K562 (cell line): ENCODE results near the gene CITED1. TPM values are rescaled to one million over a fixed set of nuclear protein-coding genes. Genes with fewer than 3 reads are reported as not detected.

ENCODE experiments used
- ARID1B ChIP-seq: fragments of 450-650 bp; IDR thresholded peaks from 2 replicates; pipeline ENCODE4 v1.6.1; 2016; ENCODE audit warnings: antibody characterized with exemption, mild to moderate bottlenecking, inconsistent platforms
- CBFA2T2 ChIP-seq: fragments of 450-650 bp; conservative IDR thresholded peaks from 2 replicates; pipeline ENCODE4 v1.6.1; 2017; ENCODE audit warnings: mild to moderate bottlenecking
- DPF2 ChIP-seq: fragments of 450-650 bp; IDR thresholded peaks from 2 replicates; pipeline ENCODE4 v1.6.1; 2016
- EGR1 ChIP-seq: fragments of 450-650 bp; conservative IDR thresholded peaks from 2 replicates; pipeline ENCODE4 v1.6.1; 2017; ENCODE audit warnings: mild to moderate bottlenecking
- ILK ChIP-seq: fragments of 450-650 bp; IDR thresholded peaks from 2 replicates; pipeline ENCODE4 v1.6.1; 2016; ENCODE audit warnings: missing genetic modification characterization, low read depth, mild to moderate bottlenecking, missing compliant biosample characterization, moderate library complexity, borderline replicate concordance
- JUND ChIP-seq, 2 experiments: IDR thresholded peaks; 2 replicates in 1 of 2; 3 replicates in 1 of 2; pipeline ENCODE4 v1.6.1; 2011; ENCODE audit warnings: borderline replicate concordance in 2 of 2, low read depth in 2 of 2, low read length in 2 of 2, improper control_type of control experiment in 1 of 2, missing biosample characterization in 1 of 2, missing genetic modification characterization in 1 of 2, missing genetic modification reagents in 1 of 2
- KDM1A ChIP-seq, 2 experiments: fragments of 450-650 bp; IDR thresholded peaks; 2 replicates each; pipeline ENCODE4 v1.6.1; 2016; ENCODE audit warnings: mild to moderate bottlenecking in 2 of 2
- MEIS2 ChIP-seq: fragments of 450-650 bp; IDR thresholded peaks from 2 replicates; pipeline ENCODE4 v1.6.1; 2014; ENCODE audit warnings: mild to moderate bottlenecking; ENCODE audit not compliant: partially characterized antibody
- NRF1 ChIP-seq, 2 experiments: fragments of 450-650 bp; IDR thresholded peaks in 1 of 2; conservative IDR thresholded peaks in 1 of 2; 2 replicates each; pipeline ENCODE4 v1.6.1; 2014; ENCODE audit warnings: mild to moderate bottlenecking in 2 of 2
- POLR2AphosphoS5 ChIP-seq: IDR thresholded peaks from 2 replicates; pipeline ENCODE4 v1.6.1; 2011; ENCODE audit warnings: mild to moderate bottlenecking, low read depth, low read length, moderate library complexity; ENCODE audit not compliant: control insufficient read depth, insufficient read depth
- PRPF4 ChIP-seq: fragments of 200-400 bp; formaldehyde crosslinking; IDR thresholded peaks from one replicate; pipeline ENCODE4 v1.6.1; 2017; ENCODE audit warnings: low read length, low read depth, mild to moderate bottlenecking; ENCODE audit not compliant: insufficient read depth, poor library complexity, severe bottlenecking
- SIN3B ChIP-seq: fragments of 450-650 bp; IDR thresholded peaks from 2 replicates; pipeline ENCODE4 v1.6.1; 2017; ENCODE audit warnings: low read depth, mild to moderate bottlenecking, moderate library complexity
- TCF3 ChIP-seq: sonication (generic); formaldehyde crosslinking; IDR thresholded peaks from 2 replicates; pipeline ENCODE4 v1.4.0; 2020; ENCODE audit warnings: mild to moderate bottlenecking, missing genetic modification reagents
- ZC3H11A ChIP-seq: IDR thresholded peaks from 2 replicates; pipeline ENCODE4 v1.6.1; 2012; ENCODE audit warnings: low read depth, low read length, improper control_type of control experiment
- ZFP30 ChIP-seq: fragments of 250-450 bp; sonication (Bioruptor Pico); IDR thresholded peaks from 2 replicates; pipeline ENCODE4 v1.8.0; 2022; ENCODE audit warnings: moderate library complexity, mild to moderate bottlenecking, inconsistent platforms, borderline replicate concordance
- ZNF584 ChIP-seq: fragments of 200-800 bp; sonication (Bioruptor generic); IDR thresholded peaks from 2 replicates; pipeline ENCODE4 v1.6.1; 2016; ENCODE audit warnings: low read depth, mild to moderate bottlenecking, missing genetic modification characterization, missing compliant biosample characterization
- polyA plus RNA-seq, 8 experiments: library from polyadenylated mRNA; depleted of rRNA in 4 of 8; stranded (reverse) in 5 of 8; unstranded in 3 of 8; fragments of >200 nt; fragmentation: Nextera tagmentation in 2 of 8; fragmentation: Illumina TruSeq in 1 of 8; extraction: Ambion mirVana in 2 of 8; extraction: Trizol in 1 of 8; gene quantifications; 2 replicates each; pipeline versions ENCODE4 v1.2.1 to v1.2.3, GENCODE V29; 2011 to 2014; ENCODE audit warnings: inconsistent platforms in 1 of 8, missing spikeins in 1 of 8
- total RNA-seq, 7 experiments: library from RNA; depleted of rRNA in 6 of 7; stranded (reverse); fragments of >200 nt in 6 of 7; fragmentation: Illumina TruSeq in 2 of 7; extraction: Trizol in 2 of 7; gene quantifications; 2 replicates each; pipeline versions ENCODE4 v1.2.1 to v1.2.3, GENCODE V29; 2011 to 2021; ENCODE audit warnings: low replicate concordance in 1 of 7
- TF ChIP-seq, protein P1 (sequence below): sonication (generic); formaldehyde crosslinking; IDR thresholded peaks from 2 replicates; pipeline ENCODE4 v1.8.1; 2022; ENCODE audit warnings: missing genetic modification reagents
- TF ChIP-seq, protein P2 (sequence below), 2 experiments: IDR thresholded peaks; 2 replicates each; pipeline ENCODE4 v1.6.1; 2012; ENCODE audit warnings: improper control_type of control experiment in 2 of 2, low read depth in 2 of 2, low read length in 2 of 2, borderline replicate concordance in 1 of 2
- TF ChIP-seq, protein P3 (sequence below), 3 experiments: IDR thresholded peaks in 2 of 3; conservative IDR thresholded peaks in 1 of 3; 2 replicates each; pipeline ENCODE4 v1.5.1; 2011 to 2012; ENCODE audit warnings: low read length in 3 of 3, mild to moderate bottlenecking in 3 of 3, control low read depth in 2 of 3, improper control_type of control experiment in 1 of 3, inconsistent platforms in 1 of 3, low read depth in 1 of 3, mixed read lengths in 1 of 3, moderate library complexity in 1 of 3; ENCODE audit not compliant: insufficient read depth in 2 of 3
- TF ChIP-seq, protein P4 (sequence below): IDR thresholded peaks from 2 replicates; pipeline ENCODE4 v1.6.1; 2014; ENCODE audit warnings: antibody characterized with exemption

Gene CITED1
- total and polyA plus RNA-seq, 9 of the 15 experiments (the other 6 are each of a cell fraction or from before 2014, with no cell fraction given) = 0.56 to 5.8 (median 4.2) TPM

DNA sequence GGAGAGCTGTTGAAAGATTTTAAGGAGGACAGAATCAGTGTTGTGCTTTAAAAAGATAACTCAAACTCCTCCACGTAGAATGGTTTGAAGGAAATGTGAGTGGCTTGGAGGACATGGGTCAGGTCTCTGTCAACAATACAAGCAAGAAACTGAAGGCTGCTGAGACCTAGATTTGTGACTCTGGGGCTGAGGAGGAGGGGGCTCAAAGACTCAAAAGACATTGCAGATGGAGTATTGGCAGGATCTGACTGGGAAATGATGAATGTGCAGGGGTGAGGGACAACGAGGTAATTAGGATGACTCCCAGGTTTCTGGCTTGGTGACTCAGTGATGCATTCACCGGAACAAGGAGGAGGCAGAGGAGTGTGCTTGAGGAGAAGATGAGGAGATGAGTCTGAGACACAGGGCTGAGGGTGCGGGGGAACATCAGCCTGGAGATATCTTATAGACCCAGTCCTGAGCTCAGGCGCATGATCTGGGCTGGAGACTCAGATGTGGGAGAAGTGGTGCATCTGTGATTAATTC, 25.3 kb downstream of the CITED1 start (continued):
- peak; percentile 41; the same call in 1 of the 2 replicates for TF ChIP-seq POLR2AphosphoS5
- TF ChIP-seq ZFP30 (CRISPR knock-in tag) = no peak
- TF ChIP-seq ILK (tag) = no peak
- TF ChIP-seq, protein P1, sequence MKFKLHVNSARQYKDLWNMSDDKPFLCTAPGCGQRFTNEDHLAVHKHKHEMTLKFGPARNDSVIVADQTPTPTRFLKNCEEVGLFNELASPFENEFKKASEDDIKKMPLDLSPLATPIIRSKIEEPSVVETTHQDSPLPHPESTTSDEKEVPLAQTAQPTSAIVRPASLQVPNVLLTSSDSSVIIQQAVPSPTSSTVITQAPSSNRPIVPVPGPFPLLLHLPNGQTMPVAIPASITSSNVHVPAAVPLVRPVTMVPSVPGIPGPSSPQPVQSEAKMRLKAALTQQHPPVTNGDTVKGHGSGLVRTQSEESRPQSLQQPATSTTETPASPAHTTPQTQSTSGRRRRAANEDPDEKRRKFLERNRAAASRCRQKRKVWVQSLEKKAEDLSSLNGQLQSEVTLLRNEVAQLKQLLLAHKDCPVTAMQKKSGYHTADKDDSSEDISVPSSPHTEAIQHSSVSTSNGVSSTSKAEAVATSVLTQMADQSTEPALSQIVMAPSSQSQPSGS (CRISPR knock-in tag) = no peak
- TF ChIP-seq MEIS2 = peak; percentile 73
- peak; percentile 65 for TF ChIP-seq EGR1
- no peak for TF ChIP-seq SIN3B
- no peak for TF ChIP-seq ZNF584 (CRISPR knock-in tag)
- TF ChIP-seq CBFA2T2 = peak; percentile 71
- TF ChIP-seq, protein P2, sequence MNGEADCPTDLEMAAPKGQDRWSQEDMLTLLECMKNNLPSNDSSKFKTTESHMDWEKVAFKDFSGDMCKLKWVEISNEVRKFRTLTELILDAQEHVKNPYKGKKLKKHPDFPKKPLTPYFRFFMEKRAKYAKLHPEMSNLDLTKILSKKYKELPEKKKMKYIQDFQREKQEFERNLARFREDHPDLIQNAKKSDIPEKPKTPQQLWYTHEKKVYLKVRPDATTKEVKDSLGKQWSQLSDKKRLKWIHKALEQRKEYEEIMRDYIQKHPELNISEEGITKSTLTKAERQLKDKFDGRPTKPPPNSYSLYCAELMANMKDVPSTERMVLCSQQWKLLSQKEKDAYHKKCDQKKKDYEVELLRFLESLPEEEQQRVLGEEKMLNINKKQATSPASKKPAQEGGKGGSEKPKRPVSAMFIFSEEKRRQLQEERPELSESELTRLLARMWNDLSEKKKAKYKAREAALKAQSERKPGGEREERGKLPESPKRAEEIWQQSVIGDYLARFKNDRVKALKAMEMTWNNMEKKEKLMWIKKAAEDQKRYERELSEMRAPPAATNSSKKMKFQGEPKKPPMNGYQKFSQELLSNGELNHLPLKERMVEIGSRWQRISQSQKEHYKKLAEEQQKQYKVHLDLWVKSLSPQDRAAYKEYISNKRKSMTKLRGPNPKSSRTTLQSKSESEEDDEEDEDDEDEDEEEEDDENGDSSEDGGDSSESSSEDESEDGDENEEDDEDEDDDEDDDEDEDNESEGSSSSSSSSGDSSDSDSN (IDR thresholded peaks at IDR 0.05; ENCODE audit: borderline replicate concordance in 1 of 2, low read depth in 2 of 2, low read length in 2 of 2) = peak in 1 of 2 experiments; percentile 71; a peak in 2 of 4 replicates
- TF ChIP-seq ARID1B = peak; percentile 78
- TF ChIP-seq, protein P3, sequence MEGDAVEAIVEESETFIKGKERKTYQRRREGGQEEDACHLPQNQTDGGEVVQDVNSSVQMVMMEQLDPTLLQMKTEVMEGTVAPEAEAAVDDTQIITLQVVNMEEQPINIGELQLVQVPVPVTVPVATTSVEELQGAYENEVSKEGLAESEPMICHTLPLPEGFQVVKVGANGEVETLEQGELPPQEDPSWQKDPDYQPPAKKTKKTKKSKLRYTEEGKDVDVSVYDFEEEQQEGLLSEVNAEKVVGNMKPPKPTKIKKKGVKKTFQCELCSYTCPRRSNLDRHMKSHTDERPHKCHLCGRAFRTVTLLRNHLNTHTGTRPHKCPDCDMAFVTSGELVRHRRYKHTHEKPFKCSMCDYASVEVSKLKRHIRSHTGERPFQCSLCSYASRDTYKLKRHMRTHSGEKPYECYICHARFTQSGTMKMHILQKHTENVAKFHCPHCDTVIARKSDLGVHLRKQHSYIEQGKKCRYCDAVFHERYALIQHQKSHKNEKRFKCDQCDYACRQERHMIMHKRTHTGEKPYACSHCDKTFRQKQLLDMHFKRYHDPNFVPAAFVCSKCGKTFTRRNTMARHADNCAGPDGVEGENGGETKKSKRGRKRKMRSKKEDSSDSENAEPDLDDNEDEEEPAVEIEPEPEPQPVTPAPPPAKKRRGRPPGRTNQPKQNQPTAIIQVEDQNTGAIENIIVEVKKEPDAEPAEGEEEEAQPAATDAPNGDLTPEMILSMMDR (IDR thresholded peaks at IDR 0.05 in 2 of 3, conservative IDR thresholded peaks at IDR 0.05 in 1 of 3; ENCODE audit: insufficient read depth in 2 of 3, low read depth in 1 of 3, low read length in 3 of 3) = no peak
- TF ChIP-seq TCF3 (CRISPR knock-in tag) = peak; percentile 54
- TF ChIP-seq KDM1A (IDR thresholded peaks at IDR 0.05) = peak; percentile 92
- TF ChIP-seq ZC3H11A = no peak
- TF ChIP-seq JUND (IDR thresholded peaks at IDR 0.05; ENCODE audit: borderline replicate concordance, low read depth, low read length) = peak; percentile 44
- TF ChIP-seq JUND (tag; IDR thresholded peaks at IDR 0.05; ENCODE audit: borderline replicate concordance, low read depth, low read length) = peak; percentile 18; the same call in 1 of the 3 replicates
- no peak for TF ChIP-seq PRPF4
- peak; percentile 60 to 72; a peak in 3 of 4 replicates for TF ChIP-seq NRF1 (conservative IDR thresholded peaks at IDR 0.05 in 1 of 2, IDR thresholded peaks at IDR 0.05 in 1 of 2)
- TF ChIP-seq, protein P4, sequence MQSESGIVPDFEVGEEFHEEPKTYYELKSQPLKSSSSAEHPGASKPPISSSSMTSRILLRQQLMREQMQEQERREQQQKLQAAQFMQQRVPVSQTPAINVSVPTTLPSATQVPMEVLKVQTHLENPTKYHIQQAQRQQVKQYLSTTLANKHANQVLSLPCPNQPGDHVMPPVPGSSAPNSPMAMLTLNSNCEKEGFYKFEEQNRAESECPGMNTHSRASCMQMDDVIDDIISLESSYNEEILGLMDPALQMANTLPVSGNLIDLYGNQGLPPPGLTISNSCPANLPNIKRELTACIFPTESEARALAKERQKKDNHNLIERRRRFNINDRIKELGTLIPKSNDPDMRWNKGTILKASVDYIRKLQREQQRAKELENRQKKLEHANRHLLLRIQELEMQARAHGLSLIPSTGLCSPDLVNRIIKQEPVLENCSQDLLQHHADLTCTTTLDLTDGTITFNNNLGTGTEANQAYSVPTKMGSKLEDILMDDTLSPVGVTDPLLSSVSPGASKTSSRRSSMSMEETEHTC = peak; percentile 49; the same call in 1 of the 2 replicates
- peak; percentile 77 for TF ChIP-seq DPF2
